NT2/D1 (cell line): ENCODE data around the gene ZNF273.
"Not testable (repeated sequence)": the region's sequence is repeated elsewhere in the genome, so short reads cannot be mapped to it uniquely, and the experiment has no call there.

Experiments used
- DNase-seq: peaks from one replicate; pipeline ENCODE4 v3.0.0-alpha.2; 2011; ENCODE audit warnings: low read depth, low spot score
- H3K27me3 ChIP-seq: 2 replicates; pipeline ENCODE4 v1.6.0; 2011; ENCODE audit warnings: mild to moderate bottlenecking; ENCODE audit not compliant: insufficient read length, insufficient read depth
- H3K36me3 ChIP-seq: 2 replicates; pipeline ENCODE4 v1.6.1; 2011; ENCODE audit warnings: mild to moderate bottlenecking, low read length, mixed read lengths; ENCODE audit not compliant: insufficient read depth, insufficient read length
- H3K4me1 ChIP-seq: 2 replicates; pipeline ENCODE4 v1.5.1; 2011; ENCODE audit not compliant: insufficient read depth, insufficient read length
- H3K4me3 ChIP-seq: 2 replicates; pipeline ENCODE4 v1.5.1; 2011; ENCODE audit warnings: low read depth; ENCODE audit not compliant: insufficient read length
- H3K9ac ChIP-seq: 2 replicates; pipeline ENCODE4 v1.6.0; 2011; ENCODE audit warnings: low read depth; ENCODE audit not compliant: insufficient read length
- H3K9me3 ChIP-seq: 2 replicates; pipeline ENCODE4 v1.5.1; 2011; ENCODE audit warnings: mild to moderate bottlenecking, low read length; ENCODE audit not compliant: insufficient read depth
- SUZ12 ChIP-seq: IDR thresholded peaks from 2 replicates; pipeline ENCODE4 v1.6.1; 2011; ENCODE audit not compliant: insufficient read length, insufficient read depth; ENCODE audit errors: extremely low read depth
- YY1 ChIP-seq: IDR thresholded peaks from 2 replicates; pipeline ENCODE4 v1.6.1; 2011; ENCODE audit not compliant: insufficient read length, insufficient read depth
- ZNF274 ChIP-seq: IDR thresholded peaks from 2 replicates; pipeline ENCODE4 v1.6.1; 2011; ENCODE audit warnings: mild to moderate bottlenecking, low read depth, low read length

ZNF273 gene

GRCh38 chr7:64902806-64903721, at the start of gene ZNF273:
Gene ZNF273 (plus strand): TSS chr7:64903273. CDS start chr7:64903318, 45 bp downstream.
- Histone ChIP-seq H3K4me3 (peak within 1 kb of the TSS; percentile 96), H3K9me3 (no peaks in the 10 kb centered on the region), H3K27me3 (no peaks in the 10 kb centered on the region), H3K4me1 (no peaks in the 10 kb centered on the region), H3K9ac (peak within 1 kb of the TSS; percentile 94), H3K36me3 (peaks cover 4% of the 10 kb centered on the region)
- TF ChIP-seq ZNF274 (no peak), SUZ12 (no peak), YY1 (no peak)
- peak; percentile 95 for DNase-seq

GRCh38 chr7:64853679-64854078, 49.4 kb upstream of the ZNF273 start:
- H3K36me3 ChIP-seq: peaks cover 5% of the 10 kb centered on the region
- no peaks in the 10 kb centered on the region for H3K9me3 ChIP-seq
- H3K27me3 ChIP-seq: no peaks in the 10 kb centered on the region
- no peak for DNase-seq
- no peak overlapping the region for H3K4me3 ChIP-seq
- no peak overlapping the region for H3K9ac ChIP-seq
- TF ChIP-seq SUZ12: no peak
- TF ChIP-seq YY1: no peak
- no peak for TF ChIP-seq ZNF274
- H3K4me1 ChIP-seq: peaks cover 3% of the 10 kb centered on the region

GRCh38 chr7:64854969-64855368, 48.1 kb upstream of the ZNF273 start:
- Histone ChIP-seq H3K4me1 (no peaks in the 10 kb centered on the region), H3K27me3 (no peaks in the 10 kb centered on the region), H3K36me3 (peaks cover 5% of the 10 kb centered on the region), H3K4me3 (no peak overlapping the region), H3K9ac (no peak overlapping the region), H3K9me3 (no peaks in the 10 kb centered on the region)
- TF ChIP-seq YY1 (no peak), ZNF274 (no peak), SUZ12 (no peak)
- no peak for DNase-seq

- DNase-seq: no peak
- TF ChIP-seq ZNF274: no peak
- TF ChIP-seq SUZ12: no peak
- no peak for TF ChIP-seq YY1
- Histone ChIP-seq H3K9ac (no peak overlapping the region), H3K36me3 (no peaks in the 10 kb centered on the region), H3K9me3 (no peaks in the 10 kb centered on the region), H3K27me3 (no peaks in the 10 kb centered on the region), H3K4me3 (no peak overlapping the region), H3K4me1 (no peaks in the 10 kb centered on the region)
Measured at GRCh38 chr7:64863021-64863420, 40.1 kb upstream of the ZNF273 start.

GRCh38 chr7:64863530-64863929, 39.5 kb upstream of the ZNF273 start:
- not testable (repeated sequence) for H3K9me3 ChIP-seq, H3K4me1 ChIP-seq, H3K36me3 ChIP-seq, H3K4me3 ChIP-seq, H3K27me3 ChIP-seq, H3K9ac ChIP-seq, DNase-seq

- H3K36me3 ChIP-seq: no peaks in the 10 kb centered on the region
- H3K27me3 ChIP-seq: no peaks in the 10 kb centered on the region
- H3K4me1 ChIP-seq: no peaks in the 10 kb centered on the region
- no peak for TF ChIP-seq ZNF274
- TF ChIP-seq YY1: no peak
- no peak for TF ChIP-seq SUZ12
- no peak for DNase-seq
- no peak overlapping the region for H3K9ac ChIP-seq
- H3K9me3 ChIP-seq: no peaks in the 10 kb centered on the region
- H3K4me3 ChIP-seq: no peak overlapping the region
Measured at GRCh38 chr7:64863969-64864368, 39.1 kb upstream of the ZNF273 start.

GRCh38 chr7:64867863-64868440, 35.1 kb upstream of the ZNF273 start:
- Histone ChIP-seq H3K9ac (no peak overlapping the region), H3K27me3 (no peaks in the 10 kb centered on the region), H3K4me3 (no peak overlapping the region), H3K36me3 (no peaks in the 10 kb centered on the region), H3K9me3 (peaks cover 6% of the 10 kb centered on the region; the same call in 1 of the 2 replicates), H3K4me1 (no peaks in the 10 kb centered on the region)
- no peak for DNase-seq
- TF ChIP-seq ZNF274: no peak
- TF ChIP-seq YY1: no peak
- no peak for TF ChIP-seq SUZ12
